NOMO-1 treated with dmso at 0.1 percent for 144 hours (cell line): ENCODE measurements around the gene CTSH.

Experiments
- DNase-seq: peaks from one replicate; lab custom pipeline; 2025; ENCODE audit not compliant: unreplicated experiment; lab: John Stamatoyannopoulos, UW

Gene CTSH, protein sequence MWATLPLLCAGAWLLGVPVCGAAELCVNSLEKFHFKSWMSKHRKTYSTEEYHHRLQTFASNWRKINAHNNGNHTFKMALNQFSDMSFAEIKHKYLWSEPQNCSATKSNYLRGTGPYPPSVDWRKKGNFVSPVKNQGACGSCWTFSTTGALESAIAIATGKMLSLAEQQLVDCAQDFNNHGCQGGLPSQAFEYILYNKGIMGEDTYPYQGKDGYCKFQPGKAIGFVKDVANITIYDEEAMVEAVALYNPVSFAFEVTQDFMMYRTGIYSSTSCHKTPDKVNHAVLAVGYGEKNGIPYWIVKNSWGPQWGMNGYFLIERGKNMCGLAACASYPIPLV

DNA sequence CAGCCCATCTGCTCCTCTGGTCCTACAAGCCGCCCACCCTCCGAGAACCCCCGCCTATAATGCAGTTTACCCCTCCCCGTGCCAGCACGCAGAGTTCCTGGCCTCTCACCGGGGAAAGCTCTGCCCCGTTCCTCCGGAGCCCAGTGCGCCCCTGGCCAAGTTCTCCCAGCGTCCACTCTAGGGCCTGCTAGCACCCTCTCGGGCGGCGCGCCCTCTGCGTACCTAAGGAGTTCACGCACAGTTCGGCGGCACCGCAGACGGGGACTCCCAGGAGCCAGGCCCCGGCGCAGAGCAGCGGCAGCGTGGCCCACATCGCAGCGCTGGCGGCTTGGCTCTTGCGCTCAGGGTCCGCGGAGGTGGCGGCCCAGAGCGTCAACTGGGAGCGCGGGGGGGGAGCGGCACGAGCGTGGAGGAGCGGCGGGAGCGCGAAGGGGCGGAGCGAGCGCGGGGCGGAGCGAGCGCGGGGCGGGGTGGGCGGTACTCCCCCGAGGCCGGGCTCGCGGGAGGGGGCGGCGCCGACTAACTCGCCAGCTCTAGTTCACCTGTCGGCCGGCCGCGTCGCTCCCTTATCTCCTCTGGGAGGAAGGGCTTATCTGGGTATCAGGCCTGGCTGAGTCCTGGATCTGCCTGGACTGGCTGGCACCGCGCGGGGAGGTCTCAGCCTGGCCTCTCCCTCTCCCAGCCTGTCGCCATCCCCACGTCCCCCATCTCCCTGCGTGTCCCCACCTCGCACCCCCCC, at the start of gene CTSH:
Gene CTSH, minus strand, starts transcription at position 378 of the 739 bp plus-strand sequence. Its CDS starts 65 bp downstream, at position 313.
- DNase-seq = peak; percentile 34

DNA sequence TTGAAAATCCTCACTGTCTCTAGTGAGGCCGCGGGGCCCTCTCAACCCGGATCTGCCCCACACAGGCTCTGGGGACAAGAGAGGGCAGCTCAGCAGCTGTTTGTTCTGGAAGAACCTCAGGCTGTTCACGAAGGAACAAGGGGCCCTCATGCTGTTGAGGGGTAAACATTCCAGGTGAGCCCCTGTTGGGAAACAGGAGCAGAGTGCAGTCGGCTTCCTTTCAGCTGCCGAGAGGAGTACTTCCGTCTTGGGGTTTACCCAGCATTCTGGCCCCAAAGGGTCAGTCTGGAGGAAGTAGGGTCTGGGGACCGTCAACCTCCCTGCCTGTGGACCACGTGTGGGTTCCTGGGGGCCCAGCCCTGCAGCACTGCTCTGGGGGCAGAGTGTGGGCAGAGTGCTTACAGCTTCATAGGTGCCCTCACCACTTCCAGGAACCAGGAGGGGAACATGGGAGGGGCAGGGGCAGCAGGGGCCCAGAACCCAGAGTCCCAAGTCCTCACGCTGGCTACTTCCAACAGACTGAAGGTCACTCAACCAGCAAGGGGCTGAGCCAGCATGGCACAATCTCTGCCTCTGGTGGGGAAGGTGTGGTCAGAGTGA, 49.2 kb upstream of the CTSH start:
- DNase-seq = no peak

DNA sequence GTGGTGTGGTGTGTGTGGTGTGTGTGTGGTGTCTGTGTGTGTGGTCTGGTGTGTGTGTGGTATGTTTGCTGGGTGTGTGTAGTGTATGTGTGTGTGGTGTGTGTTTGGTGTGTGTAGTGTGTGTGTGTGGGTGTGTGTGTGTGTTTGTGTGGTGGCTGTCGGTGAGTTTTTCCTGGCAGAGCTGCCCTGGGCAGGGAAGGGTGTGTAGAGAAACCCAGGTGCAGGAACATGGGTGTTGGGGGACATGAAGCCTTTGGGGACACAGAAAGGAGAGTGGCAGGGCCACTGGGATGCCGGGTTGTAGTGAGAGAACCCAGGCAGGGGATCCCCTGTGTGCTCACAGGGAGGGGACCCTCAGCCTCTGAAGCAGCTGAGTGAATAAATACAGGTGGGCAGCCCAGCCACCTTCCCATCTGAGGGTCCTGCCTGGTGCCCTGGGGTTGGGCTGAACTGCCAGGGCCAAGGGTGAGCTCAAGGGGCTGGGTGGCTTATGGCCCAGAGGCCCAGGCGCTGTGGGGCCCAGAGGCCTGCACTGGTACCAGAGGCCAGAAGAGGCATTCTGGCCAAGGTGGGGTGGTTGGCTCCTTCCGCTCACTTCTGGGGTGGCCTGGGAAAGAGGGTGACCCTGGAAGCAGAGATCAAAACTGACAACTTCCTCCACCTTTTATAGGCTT, 48.5 kb upstream of the CTSH start:
- no peak for DNase-seq

DNA sequence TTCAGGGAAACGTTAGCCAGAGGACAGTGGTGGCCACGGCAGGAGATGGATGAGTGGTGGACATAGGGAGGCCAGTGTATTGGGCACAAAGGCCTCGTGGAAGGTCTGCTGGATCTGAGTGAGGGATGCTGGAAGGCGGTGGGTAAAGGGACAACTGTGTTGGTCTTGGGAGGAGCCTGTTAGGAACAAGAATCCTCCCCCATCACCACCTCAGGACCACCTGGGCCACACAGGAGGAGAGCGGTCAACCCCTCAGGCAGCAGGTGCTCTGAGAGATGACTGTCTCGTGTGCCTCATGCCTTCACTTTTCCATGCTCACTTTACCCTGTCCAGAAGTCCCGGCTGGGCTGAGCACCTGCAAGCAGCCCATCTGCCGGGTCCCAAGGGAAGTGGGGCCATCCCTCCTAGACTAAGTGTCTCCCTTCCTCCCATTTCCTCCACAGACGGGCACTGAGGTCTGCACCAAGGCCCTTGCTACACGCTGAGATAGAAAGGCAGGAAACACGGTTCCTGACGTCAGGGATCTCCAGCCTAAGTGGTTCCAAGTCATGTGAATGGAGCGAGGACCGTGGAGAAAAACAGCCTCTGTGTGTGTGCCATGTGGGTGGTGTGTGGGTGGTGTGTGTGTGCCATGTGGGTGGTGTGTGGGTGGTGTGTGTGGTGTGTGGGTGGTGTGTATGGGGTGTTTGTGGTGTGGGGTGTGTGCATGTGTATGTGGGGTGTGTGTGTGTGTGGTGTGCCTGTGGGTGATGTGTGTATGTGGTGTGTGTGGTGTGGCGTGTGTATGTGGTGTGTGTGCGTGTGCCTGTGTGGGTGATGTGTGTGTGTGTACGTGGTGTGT, 47.8 kb upstream of the CTSH start:
- no peak for DNase-seq

DNA sequence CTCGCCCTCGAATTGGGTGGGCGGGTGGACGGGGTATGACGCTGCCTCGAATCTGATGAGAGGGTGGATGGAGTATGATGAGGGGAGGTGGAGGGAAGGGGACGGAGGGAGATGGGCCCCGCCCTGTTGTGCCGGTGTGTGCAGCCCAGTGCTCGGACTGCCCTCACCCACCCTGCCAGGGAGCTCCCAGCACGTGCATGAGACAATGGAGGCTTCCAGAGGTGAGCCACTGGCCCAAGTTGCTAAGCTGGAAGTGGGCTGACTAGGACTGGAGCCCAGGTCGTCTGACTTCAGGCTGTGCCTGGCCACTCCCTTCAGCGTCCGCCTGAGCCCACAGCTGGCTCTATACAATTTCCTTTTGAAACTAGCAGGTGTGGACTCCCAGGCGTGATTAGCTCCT, 47.0 kb upstream of the CTSH start:
- DNase-seq = no peak

DNA sequence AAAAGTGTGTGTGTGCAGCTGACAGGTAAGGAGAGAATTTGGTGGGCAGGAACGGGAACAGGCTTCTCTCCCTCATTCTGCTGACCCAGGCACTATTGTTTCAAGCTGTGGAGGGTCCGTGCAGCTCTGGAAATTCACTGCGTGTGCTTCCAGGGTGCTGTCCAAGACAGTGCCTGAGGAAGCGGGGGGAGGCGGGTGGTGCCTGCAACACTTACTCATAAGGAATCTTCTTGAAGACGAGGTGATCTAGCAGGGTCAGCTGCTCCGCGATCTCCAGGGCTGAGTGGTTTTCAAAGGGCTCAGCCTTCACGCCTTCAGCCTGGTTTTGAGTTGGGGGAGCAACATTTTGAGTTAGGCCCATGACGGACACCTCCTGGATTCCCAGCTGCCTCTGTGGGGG, 46.6 kb upstream of the CTSH start:
- no peak for DNase-seq

DNA sequence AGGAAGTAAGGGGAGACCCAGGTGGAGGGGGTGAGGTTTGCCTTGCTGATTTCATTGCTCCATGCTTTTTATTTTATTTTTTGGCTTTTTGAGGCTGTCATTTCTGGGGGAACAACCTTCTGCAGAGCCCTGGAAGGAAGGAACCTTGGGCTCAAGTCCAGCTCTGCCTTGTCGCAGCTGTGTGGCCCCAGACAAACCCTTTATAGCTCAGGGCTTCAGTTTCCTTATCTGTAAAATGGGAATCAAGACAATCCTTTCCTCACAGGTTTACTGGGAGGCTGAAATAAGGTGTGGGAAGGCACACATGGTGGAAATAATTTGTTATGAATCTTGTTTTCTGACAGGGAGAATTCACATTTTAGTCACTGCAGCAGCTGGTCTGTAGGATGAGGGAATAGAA, 45.4 kb upstream of the CTSH start:
- DNase-seq = no peak

DNA sequence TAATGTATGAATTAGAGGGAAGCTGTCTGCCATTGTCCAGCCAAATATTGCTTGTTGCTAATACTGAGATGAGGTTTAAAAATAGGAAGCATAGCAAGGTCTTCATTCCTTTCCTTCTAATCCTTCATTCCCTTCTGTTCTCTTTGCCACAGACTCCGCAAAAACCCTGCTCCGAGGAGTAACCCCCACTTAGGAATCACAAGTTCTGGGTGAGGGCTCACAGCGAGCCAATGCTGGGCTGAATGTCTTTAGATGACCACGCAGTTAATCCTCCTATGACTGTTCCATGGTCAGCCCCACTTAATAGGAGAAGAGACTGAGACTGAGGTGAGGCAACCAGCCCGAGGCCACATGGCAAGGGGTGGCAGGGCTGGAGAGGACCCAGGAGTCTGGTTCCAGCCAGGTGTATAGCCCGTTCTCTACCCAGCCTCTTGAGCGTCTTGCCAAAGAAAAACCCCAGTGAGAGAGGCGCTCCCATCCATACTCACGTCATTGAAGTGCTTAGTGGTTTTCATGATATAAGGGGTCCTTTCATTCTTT, 44.9 kb upstream of the CTSH start:
- DNase-seq = no peak

DNA sequence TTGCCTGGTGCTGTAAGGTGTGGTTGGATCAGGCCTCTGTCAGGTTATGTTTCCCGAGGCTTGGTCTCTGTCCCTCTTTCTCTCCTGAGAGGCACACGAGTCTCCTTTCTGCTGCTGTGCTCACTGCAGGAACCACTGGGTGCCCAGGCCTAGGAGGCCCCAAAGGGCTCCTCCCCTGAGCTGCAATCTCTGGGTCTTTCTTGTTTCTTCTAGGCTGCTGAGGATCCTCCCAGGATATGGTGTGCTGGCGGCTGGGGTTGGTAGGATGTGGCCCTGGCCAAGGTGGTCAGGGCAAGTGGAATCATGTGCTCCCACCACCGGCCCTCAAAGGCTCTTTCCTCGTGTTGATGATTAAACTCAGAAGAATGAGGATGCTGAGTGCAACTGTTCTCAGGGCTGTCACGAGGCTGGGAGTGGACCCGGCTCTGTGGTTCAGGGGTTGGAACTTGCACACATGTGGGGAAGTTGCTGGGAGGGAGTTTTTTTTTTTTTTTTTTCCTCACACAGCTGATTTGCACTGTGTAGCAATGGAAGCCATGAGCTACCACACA, 43.6 kb upstream of the CTSH start:
- DNase-seq = peak; percentile 64

DNA sequence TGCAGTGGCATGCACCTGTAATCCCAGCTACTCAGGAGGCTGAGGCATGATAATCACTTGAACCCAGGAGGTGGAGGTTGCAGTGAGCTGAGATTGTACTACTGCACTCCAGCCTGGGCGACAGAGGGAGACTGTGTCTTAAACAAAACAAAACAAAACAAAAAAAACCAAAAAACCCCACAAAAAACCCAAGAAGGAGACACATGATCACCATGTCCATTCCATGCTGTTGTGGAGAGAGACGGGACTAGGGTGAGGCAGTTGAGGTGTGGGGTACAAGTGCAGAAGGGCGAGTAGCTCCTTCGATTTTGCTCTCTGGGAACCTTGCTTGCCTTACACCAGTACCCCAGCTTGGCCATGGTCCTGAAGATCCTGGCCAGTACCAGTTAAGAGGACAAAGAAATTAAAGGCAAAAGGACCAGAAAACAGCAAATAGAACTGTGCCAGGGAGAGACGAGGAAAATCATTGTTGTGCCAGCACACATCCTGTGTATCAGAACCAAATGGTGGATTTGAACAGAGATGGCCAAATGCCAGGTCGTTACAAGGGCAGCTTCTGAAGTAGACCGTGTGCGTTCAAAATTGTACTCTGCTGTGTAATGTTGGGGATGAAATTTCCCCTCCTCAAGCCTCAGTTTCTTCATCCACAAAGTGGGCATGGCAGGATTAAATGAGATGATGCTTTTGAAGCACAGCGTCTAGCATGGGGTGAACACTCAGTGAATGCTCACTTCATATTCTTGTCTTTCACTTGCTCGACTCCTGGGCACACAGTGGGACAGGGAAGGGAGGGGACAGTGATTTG, 42.9 kb upstream of the CTSH start:
- no peak for DNase-seq

DNA sequence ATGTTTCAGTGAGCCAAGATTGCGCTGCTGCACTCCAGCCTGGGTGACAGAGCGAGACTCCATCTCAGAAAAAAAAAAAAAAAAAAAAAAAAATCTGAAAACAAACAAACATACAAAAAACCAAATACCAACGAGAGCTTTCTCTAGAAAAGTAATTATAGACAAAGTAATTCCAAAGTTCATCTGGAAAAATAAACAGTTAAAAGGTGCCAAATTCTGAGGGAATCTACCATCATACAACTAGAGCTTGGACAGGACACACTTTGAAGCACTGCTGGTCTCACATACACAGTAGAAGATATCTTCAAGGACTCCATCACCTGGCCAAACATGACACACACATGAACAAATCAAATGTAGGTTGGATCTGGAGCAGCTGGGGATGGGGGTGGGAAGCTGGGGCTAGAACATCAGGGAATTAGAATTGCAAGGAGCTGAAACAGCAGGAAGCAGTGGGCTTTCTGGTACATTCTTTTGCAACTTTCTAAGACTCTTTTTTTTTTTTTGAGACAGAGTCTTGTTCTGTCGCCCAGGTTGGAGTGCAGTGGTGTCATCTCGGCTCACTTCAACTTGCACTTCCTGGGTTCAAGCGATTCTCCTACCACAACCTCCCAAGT, 41.1 kb upstream of the CTSH start:
- no peak for DNase-seq

DNA sequence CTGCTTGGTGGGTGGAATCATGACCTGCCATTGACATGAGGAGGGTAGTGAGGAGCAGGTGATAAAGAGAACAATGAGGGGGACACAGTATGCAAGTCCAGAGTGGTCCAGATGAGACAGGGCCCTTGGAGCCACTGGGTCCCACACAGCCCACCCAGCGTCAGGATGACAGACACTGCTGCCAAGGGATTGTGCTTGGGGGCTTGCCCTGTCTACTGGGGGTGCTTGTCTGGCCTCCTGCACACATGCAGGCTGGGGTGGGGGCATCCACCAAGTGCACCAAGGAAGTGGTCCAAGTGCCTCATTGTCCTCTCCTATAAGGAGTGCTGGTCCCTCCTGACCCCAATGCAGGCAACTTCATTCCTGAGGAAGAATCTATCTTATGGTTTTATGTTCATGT, 39.2 kb upstream of the CTSH start:
- no peak for DNase-seq

DNA sequence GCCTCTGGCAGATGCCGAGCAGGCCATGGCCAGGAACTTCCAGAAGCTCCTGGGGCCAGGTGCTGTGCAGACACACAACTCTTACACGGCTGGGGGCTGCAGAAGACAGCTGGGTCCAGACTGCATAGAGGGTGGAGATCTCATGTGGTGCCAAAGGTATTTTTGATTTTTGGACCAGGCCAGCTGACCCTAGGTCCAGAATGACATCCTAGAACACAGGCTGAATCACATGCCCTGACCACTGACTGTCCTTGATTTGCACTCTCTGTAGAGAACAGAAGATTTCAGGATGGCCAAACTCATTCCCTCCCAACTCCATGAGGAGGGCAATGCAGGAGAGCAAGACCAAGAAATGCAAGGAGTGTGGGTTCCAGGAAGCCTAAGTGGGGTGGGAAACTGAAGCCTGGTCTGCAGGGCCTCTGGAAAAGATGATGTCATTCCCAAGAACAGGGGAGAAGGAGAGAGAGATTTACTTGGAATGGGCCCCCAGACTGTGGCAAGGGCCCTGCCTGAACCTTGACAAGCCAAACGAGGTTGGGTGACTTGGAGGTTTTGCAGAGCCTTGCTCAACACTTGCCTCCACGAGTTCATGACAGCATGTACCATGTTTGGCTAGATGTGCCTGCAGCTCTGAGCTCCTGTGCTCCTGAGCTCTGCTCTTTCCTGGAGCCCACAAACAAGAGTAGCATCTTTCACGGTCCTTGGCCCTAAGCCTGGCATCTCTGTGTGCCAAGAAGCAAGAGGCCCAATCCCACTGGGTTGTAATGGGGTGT, 38.5 kb upstream of the CTSH start:
- DNase-seq = no peak

DNA sequence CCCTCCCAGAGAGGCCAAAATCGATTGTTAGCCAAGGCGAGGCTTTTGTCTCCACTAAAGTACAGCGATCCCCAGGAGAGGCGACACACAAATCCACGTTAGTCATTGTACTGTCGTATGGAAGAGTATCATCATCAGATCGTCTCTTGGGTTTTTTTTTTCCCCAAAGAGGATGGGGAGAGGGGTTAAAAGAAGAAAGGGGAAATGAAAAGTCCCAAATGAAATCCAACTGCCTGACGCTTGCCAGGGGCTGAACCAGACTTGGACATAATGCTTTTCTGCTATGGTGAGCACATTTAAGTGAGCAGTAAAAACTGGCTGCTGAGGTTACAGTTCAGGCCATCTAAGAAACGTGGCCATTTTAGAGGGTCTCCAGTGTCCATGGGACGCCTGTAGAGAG, 37.9 kb upstream of the CTSH start:
- no peak for DNase-seq

DNA sequence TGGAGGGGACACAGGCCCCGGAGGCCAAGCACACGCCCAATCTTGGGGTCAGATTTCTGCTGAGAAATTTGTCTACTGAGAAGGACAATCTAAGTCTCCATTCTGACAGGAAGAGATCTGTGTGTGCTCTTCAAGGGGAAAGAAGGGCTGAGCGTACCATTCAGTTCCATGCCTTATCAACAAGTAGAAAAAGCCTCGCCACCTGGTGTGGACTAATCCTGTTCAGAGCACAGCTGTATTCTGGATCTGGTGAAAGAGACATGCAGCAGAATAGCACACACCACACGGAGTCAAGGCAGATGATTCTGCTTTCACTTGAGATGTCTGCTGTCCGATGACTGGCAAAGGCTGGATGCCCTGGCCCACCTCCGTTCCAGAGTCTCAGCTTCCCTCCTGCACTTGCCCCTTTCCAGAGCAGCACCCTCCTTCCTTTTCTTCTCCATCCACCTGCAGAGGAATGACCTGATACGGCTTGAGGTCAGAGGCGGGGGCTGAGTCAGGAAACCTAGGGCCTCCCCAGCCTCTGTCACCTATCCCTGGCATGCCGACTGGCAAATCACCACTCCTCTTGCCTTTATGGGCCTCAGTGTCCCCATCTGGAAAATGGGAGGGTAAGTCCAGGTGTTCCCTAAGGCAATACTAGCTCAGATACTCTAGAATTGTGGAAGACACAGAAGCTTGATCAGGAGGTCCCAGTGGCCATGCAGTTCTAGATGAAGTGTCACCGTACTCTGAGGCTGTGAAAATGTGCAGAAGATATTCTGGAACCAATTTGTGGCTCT, 36.9 kb upstream of the CTSH start:
- DNase-seq = no peak

DNA sequence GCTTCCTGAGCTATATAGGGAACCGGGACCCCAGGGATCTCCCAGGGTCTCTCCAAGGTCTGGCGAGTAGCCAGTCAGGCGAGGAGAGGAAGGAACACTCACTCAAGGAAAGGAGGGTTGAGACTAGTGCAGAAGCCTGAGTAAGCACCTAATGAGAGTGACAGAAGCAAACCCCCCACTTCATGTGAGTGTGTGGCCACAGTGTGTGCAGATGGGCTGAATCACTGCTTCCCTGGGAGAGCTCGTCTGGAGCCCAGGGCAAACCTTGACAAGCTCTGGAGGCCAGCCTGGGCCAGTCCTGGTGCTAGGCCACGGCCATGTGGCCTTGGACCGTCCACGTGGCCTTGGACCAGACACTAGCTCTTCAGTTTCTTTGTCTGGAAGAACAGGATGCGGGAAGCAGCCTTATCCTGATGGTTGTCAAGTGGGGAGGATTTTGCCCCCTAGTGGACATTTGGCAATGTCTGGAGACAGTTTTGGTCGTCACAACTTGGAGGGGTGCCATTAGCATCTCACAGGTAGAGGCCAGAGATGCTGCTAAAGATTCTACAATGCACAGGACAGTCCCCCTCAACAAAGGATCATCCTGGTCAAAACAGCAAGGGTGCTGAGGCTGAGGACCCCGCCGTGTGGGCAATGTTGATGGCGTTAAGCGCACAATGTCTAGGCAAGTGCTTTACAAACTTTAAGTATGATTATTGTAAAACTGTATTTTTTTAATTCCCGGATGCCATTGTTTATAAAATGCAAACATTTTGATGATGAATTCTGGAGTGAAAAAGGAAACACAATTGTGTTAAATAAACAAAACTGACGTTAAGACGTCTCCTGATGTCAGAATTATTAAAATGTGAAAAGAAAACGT, 34.8 kb upstream of the CTSH start:
- DNase-seq = no peak
